PFSK-1 (cell line): ENCODE measurements around the gene CDCA7L.

Experiments
- POLR2AphosphoS5 ChIP-seq: IDR thresholded peaks from 2 replicates; pipeline ENCODE4 v1.6.1; 2012; ENCODE audit warnings: low read depth, mild to moderate bottlenecking, control low read depth, low read length, moderate library complexity
- REST ChIP-seq, 2 experiments: IDR thresholded peaks; 2 replicates each; pipeline versions ENCODE4 v1.6.1 to v1.8.0; 2011 to 2012; ENCODE audit warnings: low read depth in 2 of 2, low read length in 2 of 2, control low read depth in 1 of 2, inconsistent platforms in 1 of 2, mild to moderate bottlenecking in 1 of 2, moderate library complexity in 1 of 2; ENCODE audit not compliant: insufficient read depth in 1 of 2
- SIN3A ChIP-seq: IDR thresholded peaks from 2 replicates; pipeline ENCODE4 v1.6.1; 2012; ENCODE audit warnings: mild to moderate bottlenecking, low read length, moderate library complexity, borderline replicate concordance; ENCODE audit not compliant: insufficient read depth

- TF ChIP-seq POLR2AphosphoS5 (no peak), REST (IDR thresholded peaks at IDR 0.05; ENCODE audit: insufficient read depth in 1 of 2, low read depth in 2 of 2, low read length in 2 of 2) (no peak), SIN3A (no peak)
Observed at GRCh38 chr7:21869785-21870402, 75.8 kb downstream of the CDCA7L start.
